Measurements from ENCODE around the gene RBM42.

The RBM42 gene

DNA sequence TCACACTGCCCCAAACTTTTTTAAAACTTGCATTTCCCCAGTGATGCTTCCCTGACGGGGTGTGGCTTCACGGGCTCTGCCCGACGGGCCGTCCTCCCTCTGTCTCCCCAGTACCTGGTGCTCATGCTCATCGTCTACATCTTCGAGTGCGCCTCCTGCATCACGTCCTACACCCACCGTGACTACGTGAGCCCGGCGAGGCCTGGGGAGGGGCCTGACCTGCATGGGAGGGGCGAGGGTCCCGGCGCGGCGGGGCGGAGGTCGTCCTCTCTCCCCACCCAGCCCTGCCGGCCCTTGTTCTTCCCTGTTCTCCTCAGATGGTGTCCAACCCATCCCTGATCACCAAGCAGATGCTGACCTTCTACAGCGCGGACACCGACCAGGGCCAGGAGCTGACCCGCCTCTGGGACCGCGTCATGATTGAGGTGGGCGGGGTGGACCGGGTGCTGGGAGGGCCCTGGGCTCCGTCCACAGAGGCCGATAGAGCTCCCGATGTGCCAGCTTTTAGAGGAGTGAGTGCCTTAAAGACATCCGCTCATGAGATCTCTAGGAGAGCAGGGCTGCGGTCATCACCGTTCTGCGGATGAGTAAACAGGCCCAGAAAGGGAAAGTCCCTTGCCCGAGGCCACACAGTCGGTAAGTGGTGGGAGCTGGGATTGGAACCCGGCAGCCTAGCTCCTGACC lies 44.4 kb downstream of the RBM42 start:
- H3K27me3 ChIP-seq (ENCODE audit: insufficient read depth, low read length), result peaks cover 4% of the 10 kb centered on the region; the same call in 1 of the 2 replicates
- no peak overlapping the region for H2AFZ ChIP-seq (ENCODE audit: low read length)
- no peak overlapping the region for H3K9ac ChIP-seq (ENCODE audit: low read length)
- H3F3A ChIP-seq (ENCODE audit: insufficient read depth, low read length), result no peaks in the 10 kb centered on the region
- peak overlapping the region; percentile 40; the same call in 1 of the 2 replicates for H3K4me2 ChIP-seq (ENCODE audit: low read length)
- H3K4me1 ChIP-seq (ENCODE audit: insufficient read depth, low read length, severe bottlenecking), result no peaks in the 10 kb centered on the region
- peak overlapping the region; percentile 27 for H3K4me3 ChIP-seq (ENCODE audit: low read depth, low read length, poor library complexity, severe bottlenecking)
- H3K36me3 ChIP-seq (ENCODE audit: insufficient read depth, low read length), result no peaks in the 10 kb centered on the region
- H3K9me3 ChIP-seq (ENCODE audit: low read length), result no peaks in the 10 kb centered on the region
- H3K9me2 ChIP-seq (ENCODE audit: low read depth, low read length), result no peaks in the 10 kb centered on the region
- no peak overlapping the region for H3K27ac ChIP-seq (ENCODE audit: low read depth, low read length, poor library complexity, severe bottlenecking)
- H3K79me2 ChIP-seq (ENCODE audit: insufficient read depth, low read length), result no peaks in the 10 kb centered on the region
- H4K20me1 ChIP-seq (ENCODE audit: insufficient read depth, low read length), result no peaks in the 10 kb centered on the region
- TF ChIP-seq CTCF (IDR thresholded peaks at IDR 0.05; ENCODE audit: low read length), result no peak
- TF ChIP-seq EZH2 (IDR thresholded peaks at IDR 0.05; ENCODE audit: borderline replicate concordance, low read length), result no peak

- Histone ChIP-seq H3K4me1 (ENCODE audit: insufficient read depth, low read length, severe bottlenecking) (no peaks in the 10 kb centered on the region), H3K9ac (ENCODE audit: low read length) (no peak overlapping the region), H3K79me2 (ENCODE audit: insufficient read depth, low read length) (no peaks in the 10 kb centered on the region), H3K9me2 (ENCODE audit: low read depth, low read length) (no peaks in the 10 kb centered on the region), H3K4me2 (ENCODE audit: low read length) (no peak overlapping the region), H3F3A (ENCODE audit: insufficient read depth, low read length) (no peaks in the 10 kb centered on the region), H3K27me3 (ENCODE audit: insufficient read depth, low read length) (peaks cover 4% of the 10 kb centered on the region; the same call in 1 of the 2 replicates), H2AFZ (ENCODE audit: low read length) (no peak overlapping the region), H3K9me3 (ENCODE audit: low read length) (no peaks in the 10 kb centered on the region), H3K36me3 (ENCODE audit: insufficient read depth, low read length) (no peaks in the 10 kb centered on the region), H3K4me3 (ENCODE audit: low read depth, low read length, poor library complexity, severe bottlenecking) (no peak overlapping the region), H3K27ac (ENCODE audit: low read depth, low read length, poor library complexity, severe bottlenecking) (no peak overlapping the region), H4K20me1 (ENCODE audit: insufficient read depth, low read length) (no peaks in the 10 kb centered on the region)
- TF ChIP-seq CTCF (IDR thresholded peaks at IDR 0.05; ENCODE audit: low read length) (no peak), EZH2 (IDR thresholded peaks at IDR 0.05; ENCODE audit: borderline replicate concordance, low read length) (no peak)
Observed at GRCh38 chr19:35675589-35676140, 46.8 kb downstream of the RBM42 start.

Measured in OCI-LY1 (cell line).